ENCODE results near the gene SLC24A4.
"Not testable (repeated sequence)": the region's sequence is repeated elsewhere in the genome, so short reads cannot be mapped to it uniquely, and the experiment has no call there.

SLC24A4 gene

DNA sequence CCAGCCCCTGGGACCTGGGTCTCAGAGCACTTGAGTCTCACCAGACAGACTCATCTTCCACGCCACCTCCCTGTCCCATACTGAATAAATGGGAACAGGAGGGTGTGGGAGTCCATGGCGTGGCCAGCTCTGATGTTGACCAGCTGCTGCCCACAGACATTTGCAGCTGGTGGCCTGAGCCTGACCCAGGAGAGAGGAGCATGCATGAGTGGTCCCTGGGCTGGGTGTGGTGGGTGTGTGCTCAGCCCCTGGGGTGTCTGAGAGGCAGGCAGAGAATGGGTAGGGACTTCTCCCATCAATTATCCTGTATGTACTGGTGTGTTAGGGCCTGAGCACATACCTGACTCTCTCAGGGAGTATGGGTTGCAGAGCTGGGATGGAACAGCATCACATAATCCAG lies 49.3 kb downstream of the SLC24A4 start:
- DNase-seq = no peak

DNA sequence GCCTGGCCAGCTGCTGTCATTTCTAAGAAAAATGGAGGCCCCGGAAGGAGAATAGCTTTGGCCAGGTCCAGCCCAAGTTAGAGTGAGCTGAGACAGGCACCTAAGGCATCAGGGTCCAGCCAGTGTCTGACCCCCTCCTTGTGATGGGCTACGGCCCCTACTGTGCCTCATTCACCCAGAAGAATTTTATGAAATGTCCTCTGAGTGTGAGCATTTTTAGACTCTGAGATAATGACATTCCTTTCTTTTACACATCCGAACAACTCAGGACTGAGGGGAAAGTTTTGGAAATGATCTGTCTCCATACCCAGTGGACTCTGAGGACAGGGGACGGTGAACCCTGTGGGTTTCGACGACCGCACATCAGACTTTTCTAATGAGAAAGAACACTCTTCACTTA lies 50.4 kb downstream of the SLC24A4 start:
- no peak for DNase-seq

DNA sequence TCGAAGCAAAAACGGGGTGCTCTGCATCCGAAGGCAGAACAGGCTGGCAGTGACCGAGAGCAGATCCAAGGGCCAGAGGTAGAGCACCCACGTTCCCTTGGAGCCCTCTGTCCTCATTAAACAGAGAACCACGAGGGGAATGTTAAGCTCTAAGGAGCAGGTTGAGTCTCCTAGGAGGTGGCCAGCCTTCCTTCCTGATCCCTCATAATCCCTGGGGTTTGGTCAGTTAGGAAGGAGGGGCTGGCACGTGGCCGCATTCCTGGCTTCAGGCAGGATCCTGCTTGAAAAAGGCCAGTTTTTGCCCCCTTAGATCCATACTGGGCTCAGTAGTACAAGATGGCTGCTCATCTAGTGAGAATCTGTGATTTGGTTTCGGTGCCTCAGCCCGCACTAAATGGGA lies 57.2 kb downstream of the SLC24A4 start:
- DNase-seq = no peak

DNA sequence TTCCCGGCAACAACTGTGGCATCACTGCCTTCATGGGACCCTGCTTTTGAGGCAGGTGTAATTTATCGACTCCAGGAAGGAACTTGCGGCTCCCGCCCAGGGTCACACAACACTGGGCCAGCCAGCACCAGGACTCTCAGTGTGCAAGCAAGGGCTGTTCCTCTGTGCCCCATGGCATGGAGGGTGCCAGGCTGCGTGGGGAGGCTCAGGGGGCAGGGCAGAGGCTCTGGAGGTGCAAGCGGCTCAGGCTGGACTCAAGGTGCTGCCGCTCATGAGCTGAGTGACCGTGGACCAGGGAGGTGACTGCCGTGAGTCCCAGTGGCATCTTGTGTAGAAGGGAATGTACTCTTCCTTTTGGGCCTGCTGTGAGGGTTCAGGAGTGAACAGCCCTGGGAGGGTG lies 57.6 kb downstream of the SLC24A4 start:
- DNase-seq = no peak

DNA sequence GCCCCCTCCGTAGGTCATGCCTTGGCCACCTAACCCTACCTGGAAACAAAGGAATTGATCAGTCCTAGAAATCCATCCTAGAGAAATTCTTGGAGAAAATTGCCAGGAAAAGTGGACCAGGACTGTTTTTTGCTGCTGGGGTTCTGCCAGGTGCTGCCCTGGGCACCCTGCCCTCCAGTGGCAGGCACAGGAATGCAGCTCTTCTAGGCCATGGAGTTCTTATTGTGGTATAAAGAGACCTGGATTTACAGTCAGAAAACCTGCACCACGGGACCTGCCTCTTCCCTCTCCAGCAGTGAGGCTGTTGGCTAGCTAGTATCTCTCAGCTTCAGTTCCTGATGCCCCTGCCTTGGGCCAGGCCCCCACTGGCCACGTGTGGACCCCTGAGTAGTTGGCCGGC lies 59.7 kb downstream of the SLC24A4 start:
- DNase-seq = no peak

DNA sequence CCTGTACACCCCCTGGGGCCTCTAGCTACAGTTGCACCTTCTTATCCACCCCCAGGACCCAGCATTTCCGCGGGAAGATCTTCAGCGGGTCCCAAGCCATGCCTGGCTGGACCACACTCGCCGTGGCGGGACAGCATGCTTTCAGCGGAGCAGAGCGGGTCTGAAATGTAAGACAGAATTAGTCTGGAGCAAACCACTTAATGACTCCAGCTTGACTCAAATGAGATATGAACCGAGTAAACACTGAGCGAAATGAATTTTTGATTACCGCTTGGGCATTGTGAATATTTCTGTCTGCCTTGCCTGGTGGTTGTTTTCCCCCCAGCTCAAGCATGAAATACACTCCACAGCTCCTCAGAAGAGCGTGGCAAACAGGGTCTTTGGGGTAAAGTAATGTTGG lies 60.8 kb downstream of the SLC24A4 start:
- DNase-seq = no peak

DNA sequence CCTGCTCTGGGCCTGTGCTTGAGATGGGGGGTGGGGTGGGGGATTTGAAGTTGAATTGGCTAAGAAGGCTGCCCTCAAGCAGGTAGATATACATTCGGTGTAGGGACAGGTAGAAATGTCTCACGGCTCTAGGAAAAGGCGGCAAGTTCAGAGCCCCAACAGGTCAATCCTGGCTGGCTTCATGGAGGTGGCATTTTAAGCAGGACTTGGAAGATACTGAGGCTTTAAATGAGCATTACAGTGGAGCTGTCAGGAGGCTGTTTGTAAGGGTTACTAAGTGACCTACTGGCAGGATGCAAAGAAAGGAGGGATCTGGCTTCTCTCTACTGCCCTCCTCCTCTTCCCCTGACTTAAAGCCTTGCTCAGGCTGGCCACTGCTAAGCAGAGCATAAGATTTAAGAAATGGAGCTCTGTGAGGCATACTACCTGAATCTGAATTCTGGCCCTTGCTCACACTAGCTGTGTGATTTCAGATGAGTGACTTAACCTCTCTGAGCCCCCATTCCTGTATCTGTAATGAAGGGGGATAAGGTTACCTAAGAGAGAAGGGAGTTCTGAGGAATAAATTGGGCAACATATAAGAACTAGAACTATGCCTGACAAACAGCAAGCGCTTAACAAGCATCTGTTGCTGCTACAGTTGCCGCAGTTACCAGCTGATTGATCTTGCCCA lies 61.6 kb downstream of the SLC24A4 start:
- no peak for DNase-seq

DNA sequence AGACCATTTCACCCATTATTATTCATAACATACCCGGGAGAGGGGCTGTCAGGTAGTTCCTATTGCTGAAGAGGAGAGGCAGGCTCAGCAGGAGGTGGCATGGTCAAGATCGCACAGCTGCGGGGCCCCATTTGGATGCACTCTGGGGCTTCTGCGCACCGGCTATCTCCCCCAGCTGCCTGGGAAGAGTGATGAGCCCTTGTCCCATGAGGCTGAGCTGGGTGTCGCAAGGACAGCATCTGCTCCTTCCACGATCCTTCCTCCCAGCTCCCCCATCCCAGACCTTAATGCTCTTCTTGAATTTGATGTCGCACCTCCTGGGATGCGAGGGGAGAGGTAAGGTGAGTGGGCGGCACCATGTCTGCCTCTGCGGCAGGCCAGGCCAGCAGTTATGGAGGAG lies 62.6 kb downstream of the SLC24A4 start:
- no peak for DNase-seq

DNA sequence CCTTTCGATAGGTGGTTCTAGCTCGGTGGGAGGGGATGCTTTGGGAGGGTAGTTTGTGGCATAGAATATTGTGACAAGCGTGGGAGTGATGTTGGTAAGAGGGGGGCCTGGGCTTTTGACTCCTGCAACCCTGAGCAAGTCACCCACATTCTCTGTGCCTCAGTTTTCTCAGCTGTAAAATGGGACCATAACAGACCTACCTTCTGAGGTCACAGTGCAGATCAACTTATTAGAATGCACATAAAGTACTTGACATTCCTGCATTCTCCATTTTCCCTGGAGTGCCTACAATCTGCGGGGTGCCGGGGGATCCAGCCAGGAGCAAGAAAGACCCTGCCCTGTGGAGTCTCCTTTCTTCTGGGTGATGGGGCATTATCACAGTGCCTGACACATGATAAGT lies 63.2 kb downstream of the SLC24A4 start:
- DNase-seq = no peak

DNA sequence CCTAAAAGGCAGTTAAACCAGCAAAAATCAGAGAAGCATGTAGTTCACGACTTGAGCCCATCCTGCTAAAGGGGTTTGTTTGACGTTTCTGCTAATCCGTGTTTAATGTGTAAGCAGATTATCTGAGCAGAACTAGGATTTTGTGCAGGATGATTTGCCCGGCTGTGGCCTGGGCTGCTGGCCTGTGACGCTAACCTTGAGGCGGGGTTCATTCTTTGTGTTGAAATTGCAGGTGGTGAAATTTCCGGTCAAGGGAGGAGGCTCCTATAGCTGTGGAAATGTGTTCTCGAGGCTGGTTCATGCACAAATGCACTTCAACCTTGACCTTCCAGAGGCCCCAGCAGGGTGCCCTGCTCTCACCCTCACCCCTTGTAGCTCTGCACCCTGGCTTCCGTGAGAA lies 63.7 kb downstream of the SLC24A4 start:
- no peak for DNase-seq

DNA sequence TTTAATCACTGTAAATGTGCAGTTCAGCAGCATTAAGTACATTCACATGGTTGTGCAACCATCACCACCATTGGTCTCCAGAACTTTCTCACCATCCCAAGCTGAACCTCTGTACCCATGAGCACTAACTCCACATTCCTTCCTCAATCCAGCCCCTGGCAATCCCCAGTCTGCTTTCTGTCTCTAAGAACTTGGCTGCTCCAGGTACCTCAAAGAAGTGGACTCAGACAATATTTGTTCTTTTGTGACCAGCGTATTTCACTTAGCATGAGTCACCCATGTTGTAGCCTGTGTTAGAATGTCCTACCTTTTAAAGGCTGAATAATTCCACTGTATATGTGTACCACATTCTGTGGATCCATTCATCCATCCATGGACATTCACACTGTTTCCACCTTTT lies 64.6 kb downstream of the SLC24A4 start:
- DNase-seq = no peak

DNA sequence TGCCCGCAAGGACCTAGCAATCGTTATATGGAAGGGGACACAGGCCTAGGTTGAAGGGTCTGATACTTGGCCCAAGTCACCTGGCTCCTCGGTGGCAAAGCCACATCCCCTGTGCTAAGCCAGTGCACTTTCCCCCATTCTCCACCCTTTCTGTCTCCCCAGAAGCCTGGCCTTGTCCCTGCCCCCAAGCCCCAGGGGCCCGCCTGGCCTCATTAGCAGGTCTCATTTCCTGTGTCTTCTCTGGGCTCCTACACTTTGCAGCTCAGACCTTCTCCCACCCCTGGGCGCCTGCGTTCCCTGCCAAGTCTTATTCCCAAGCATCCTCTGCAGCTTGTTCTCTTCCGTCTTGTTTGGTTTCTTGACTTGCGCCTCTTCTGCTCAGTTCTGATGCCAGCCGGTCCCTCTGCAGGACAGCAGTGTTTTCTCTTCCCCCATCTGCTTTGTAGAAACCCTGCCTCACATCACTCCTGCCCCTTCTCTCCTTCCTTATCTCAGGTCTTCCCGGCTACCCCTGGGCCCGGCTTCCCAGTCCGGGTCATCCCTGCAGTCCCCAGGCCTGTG lies 66.7 kb downstream of the SLC24A4 start:
- no peak for DNase-seq

DNA sequence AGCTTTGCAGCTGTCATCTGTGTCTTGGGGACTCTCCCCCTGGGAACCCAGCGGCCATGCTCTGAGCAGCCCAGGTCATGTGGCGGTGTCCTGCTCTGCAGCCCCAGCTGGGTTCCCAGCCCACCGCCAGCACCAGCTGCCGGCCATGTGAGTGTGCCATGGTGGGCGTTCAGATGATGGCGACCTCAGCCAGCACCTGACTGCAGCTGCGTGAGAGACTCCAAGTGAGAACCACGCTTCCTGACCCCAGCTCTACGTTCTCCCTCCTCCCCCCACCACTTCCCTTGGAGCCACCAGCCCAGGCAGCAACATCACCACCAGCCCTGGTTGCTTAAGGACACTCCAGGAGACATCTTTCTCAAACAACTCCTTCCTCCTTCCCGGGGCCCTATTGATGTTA lies 68.8 kb downstream of the SLC24A4 start:
- no peak for DNase-seq

DNA sequence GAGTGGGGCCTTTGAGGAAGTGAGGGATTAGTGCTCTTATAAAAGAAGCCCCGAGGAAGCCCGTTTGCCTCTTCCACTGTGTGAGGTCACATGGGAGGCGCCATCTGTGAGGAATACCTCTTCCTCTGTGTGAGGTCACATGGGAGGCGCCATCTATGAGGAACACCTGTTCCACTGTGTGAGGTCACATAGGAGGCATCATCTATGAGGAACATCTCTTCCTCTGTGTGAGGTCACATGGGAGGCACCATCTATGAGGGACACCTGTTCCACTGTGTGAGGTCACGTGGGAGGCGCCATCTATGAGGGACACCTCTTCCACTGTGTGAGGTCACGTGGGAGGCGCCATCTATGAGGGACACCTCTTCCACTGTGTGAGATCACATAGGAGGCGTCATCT lies 69.7 kb downstream of the SLC24A4 start:
- DNase-seq = no peak

DNA sequence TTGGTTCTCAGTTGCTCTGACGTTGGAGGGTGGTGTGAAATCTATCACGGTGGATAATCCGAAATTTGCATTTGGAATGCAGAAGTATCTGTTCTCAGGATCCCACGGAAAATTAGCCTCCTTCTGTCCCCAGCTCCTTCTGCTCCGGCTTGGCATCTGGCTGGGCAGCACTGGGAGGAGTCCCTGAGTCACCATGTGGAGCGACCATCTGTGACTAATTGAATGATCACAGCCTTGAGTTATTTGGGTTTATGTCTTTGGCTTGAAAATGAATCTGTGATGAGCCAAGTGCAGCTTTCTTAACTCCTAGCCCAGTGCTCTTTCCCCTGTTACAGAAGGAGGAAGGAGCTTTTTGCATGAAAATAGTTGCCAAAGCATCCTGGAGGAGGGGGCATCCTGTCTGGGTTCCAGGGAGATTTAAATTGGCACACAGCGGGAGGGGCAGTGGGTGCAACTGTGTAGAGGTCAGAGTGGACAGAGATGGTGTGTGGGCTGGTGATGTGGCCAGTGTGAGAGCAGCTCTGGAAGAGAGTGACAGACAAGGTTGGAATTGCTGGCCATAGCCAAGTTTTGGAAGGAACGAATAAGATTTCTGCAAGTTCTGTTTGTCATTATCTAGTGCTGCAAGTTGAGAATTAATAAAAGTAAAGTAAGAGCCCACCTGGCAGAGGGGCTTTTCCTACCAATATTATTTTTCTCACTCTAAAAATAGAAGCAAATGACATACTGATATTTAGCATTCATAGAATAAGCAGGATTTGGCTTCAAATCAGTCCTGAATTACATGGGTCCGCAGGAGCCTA lies 74.4 kb downstream of the SLC24A4 start:
- peak; percentile 83 for DNase-seq

DNA sequence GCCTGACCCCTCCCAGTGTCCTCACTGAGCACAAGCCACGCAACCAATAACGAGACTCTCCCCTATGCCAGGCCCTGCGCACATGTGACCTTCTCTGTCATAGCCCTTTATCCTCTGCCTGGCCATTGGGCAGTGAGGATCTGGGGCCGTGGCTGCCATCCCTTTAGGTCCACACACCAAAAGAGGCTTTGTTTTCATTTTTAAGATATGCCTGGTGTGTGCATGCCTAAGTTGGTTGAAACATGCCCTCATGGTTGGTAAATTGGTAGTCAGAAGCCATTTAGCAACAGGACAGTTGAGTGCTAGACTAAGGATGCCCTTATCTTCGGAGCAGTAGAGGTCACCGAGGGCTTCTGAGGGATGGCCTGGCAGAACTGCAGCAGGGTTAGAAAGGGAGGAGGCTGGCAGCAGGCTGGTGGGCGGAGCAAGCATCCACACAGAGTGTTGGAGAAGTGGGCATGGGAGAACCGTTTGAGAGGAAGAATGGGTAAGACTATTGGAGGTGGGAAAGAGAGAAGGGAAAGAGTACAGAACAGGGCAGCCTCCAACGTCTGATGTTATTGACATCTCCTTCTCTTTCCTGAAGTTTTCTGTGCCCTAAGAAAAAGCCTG lies 75.1 kb downstream of the SLC24A4 start:
- no peak for DNase-seq

DNA sequence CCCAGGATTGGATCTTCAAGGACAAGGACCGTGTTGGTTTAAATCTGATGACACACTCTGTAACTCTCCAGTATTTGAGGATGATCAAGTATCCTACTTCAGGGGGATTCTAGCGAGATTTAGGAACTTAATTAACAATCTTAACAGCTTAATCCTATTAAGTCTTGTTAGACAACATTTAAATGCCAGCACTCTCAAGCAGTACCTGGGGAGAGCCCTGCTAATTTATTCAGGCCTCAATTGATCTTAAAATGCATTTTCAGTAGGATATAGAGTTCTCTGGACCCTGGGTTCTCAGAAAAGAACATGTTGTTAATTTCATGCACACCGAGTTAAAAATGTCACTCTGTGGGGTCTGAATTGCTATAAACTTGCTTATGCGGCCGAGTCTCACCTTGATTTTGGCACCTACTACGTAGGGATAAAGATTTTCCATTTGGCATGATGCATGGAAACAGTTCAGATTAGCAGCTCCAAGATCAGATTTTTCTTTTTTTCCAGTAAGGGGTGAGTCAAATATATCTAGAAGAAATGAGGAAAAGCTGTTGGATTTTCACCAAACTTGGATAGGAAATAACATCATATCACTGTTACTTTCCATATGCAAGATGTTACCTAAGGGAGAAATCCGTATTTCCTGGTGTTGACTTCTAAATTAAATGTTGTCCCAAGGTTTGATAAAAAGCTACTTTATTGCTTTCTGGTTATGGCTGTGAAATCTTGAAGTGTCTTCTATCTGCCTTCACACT lies 76.1 kb downstream of the SLC24A4 start:
- DNase-seq = no peak

DNA sequence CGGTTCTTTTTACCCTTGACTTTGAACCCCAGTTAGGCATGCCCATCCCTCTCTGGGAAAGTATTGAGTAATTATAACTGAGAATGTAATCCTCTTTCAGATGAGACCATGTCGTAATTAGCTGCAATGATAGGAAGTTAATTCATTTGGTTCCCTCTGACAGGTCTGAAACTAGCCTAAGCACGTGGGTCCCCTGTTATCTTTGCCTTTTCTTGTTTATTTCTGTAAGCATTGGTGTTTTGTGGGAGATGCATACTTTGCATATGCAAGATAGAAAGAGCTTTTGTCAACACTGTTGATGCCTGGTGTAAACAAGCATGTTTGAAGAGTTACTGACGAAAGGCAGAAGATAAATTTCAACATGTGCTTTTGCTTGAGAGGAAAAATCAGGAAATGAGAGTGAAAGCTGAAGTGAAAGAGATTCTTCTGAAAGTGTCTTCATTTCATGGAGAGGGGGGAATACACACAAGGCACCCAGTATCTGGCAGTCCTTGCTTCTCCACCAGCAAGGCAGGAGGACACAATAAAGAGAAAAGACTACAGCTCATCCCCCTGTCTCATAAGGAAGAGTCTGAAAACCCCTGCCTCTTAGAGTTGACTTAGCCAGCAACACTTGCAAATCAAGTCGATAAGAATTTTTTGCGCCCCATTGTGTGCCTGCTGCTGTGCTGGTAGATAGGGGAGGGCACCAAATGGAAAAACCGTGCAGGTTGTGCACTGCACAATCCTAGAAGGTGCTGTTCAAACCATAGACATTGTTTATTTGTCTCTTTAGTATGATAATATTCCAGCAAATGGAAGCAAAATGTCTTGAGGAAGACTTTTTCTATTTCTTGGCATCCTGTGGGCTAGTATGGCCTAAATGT lies 77.8 kb downstream of the SLC24A4 start:
- no peak for DNase-seq

DNA sequence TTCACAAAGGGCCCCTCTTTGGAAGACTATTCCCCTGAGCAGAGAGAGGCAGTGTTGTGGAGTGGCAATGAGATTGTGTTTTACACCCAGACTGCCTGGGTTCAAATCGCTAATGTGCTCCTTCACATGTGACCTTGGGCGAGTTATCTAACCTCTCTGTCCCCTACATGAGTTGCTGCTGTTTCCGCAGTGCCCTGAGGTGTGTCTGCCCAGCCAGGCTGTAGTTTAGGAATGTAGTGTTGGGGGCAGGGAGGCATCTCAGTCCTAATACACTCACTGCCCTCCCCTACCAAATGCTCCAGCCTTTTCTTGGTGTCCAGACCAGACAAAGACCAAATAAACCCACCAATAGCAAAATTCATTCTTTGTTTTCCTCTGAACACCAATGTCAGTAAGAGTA lies 78.6 kb downstream of the SLC24A4 start:
- DNase-seq = no peak

DNA sequence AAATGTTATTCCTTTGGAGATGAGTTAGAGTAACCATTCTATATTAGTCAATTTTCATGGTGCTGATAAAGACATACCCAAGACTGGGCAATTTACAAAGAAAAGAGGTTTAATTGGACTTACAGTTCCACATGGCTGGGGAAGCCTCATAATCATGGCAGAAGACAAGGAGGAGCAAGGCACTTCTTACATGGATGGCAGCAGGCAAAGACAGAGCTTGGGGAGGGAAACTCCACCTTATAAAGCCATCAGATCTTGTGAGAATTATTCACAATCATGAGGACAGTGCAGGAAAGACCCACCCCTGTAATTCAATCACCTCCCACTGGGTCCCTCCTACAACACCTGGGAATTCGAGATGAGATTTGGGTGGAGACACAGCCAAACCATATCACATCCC lies 79.5 kb downstream of the SLC24A4 start:
- not testable (repeated sequence) for DNase-seq

DNA sequence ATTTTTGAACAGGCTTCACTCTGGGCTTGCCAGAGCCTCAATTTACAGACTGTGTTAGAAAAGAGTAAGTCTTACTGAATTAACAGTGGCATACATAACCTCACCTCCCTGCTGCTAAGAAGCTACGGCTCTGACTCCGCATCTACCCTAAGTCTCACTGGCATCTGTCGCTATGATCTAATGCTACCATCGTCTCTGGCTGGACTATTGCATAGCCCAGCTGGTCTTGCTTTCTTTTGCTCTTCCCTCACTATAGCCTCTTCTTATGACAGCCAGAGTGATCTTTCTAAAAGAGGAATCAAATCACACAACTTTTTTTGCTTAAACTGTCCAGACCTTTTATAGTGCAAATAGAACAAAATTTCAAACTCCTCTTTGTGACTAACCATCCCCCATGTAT lies 81.1 kb downstream of the SLC24A4 start:
- DNase-seq = peak; percentile 51

DNA sequence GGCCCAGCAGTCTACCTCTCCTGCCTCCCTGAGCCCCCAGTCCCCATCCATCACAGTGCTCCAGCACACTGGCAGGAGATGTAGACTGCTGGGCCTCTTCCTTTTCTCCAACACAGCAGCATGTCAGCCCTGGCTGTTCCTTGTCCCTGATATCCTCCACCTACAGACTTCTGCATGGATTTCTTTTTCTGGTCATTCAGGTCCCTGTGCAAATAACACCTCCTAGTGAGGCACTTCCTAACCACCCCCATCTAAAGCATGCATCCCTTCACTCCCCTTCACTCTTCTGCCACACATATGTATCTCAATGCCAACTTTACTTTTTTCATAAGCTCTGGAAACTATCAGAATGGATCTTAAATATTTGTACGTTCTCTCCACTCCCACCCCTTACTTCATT lies 81.5 kb downstream of the SLC24A4 start:
- DNase-seq = no peak

Data from DMS 273 treated with DMSO at 0.1 percent for 48 hours (cell line).